Neural progenitor cell (in vitro differentiated cells): ENCODE results near the gene TMEM123.

ENCODE experiments used
- CTCF ChIP-seq: fragments of 200-600 bp; sonication (generic); IDR thresholded peaks from 2 replicates; pipeline ENCODE4 v1.5.1; 2017; ENCODE audit warnings: antibody characterized with exemption, mild to moderate bottlenecking
- EZH2phosphoT487 ChIP-seq: fragments of 200-600 bp; sonication (generic); IDR thresholded peaks from 2 replicates; pipeline ENCODE4 v1.6.1; 2017; ENCODE audit warnings: antibody characterized with exemption

GRCh38 chr11:102423936-102424335, 28.6 kb downstream of the TMEM123 start:
- TF ChIP-seq EZH2phosphoT487 (no peak), CTCF (no peak)
